Stomach smooth muscle (tissue), 2 donors: ENCODE measurements around the gene RALA.

ENCODE experiments used
- H3K27ac ChIP-seq: one replicate; pipeline ENCODE4 v1.7.0; 2013; ENCODE audit warnings: mild to moderate bottlenecking, low read length, inconsistent platforms
- H3K27me3 ChIP-seq, 2 donors: one replicate each; pipeline ENCODE4 v1.7.0; 2013; ENCODE audit warnings: low read length in 2 of 2; ENCODE audit not compliant: insufficient read depth in 2 of 2, control insufficient read depth in 1 of 2
- H3K36me3 ChIP-seq, 2 donors: one replicate each; pipeline ENCODE4 v1.7.0; 2013; ENCODE audit warnings: low read length in 2 of 2; ENCODE audit not compliant: control insufficient read depth in 2 of 2, insufficient read depth in 2 of 2
- H3K4me1 ChIP-seq: one replicate; pipeline ENCODE4 v1.7.0; 2013; ENCODE audit warnings: low read length; ENCODE audit not compliant: control insufficient read depth, insufficient read depth
- H3K4me3 ChIP-seq, 2 donors: one replicate each; pipeline ENCODE4 v1.7.0; 2013; ENCODE audit warnings: low read length in 2 of 2
- H3K9ac ChIP-seq, 2 donors: one replicate each; pipeline ENCODE4 v1.7.0; 2013; ENCODE audit warnings: low read length in 2 of 2, mild to moderate bottlenecking in 1 of 2
- H3K9me3 ChIP-seq, 2 donors: one replicate each; pipeline ENCODE4 v1.7.0; 2013; ENCODE audit warnings: low read length in 2 of 2; ENCODE audit not compliant: control insufficient read depth in 2 of 2
- donor health status: healthy.
- donor health status: Pancreatic carcinoma.

RALA gene

DNA sequence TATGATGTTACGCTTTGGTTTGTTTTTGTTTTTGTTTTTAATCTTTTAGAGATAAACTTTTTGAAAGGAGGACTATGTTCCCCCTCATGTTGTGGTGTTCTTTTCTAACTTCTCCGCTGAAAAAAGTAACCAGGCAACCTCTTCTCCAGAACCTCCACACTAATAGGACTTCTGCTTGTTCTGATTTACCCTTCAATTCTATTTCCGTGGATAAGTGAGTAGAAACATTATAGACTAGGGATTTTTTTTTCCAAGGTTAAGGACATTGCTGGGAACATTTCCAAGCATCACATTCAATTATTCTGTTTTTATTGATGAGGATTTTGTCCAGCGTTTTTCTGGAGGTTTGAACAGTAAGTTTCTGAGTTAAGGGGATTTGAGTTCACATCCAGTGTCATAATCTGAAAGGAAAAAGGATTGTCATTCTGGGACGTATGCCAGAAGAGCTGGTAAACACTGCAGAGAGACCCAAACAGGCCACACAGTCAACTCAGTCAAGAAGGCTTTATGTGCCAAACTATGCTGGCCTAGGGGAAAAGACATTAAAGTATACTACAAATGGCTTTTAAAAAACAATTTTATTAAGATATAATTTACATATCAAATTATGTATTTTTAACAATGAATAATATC lies 28.3 kb upstream of the RALA start:
- no peak overlapping the region for H3K27ac ChIP-seq

DNA sequence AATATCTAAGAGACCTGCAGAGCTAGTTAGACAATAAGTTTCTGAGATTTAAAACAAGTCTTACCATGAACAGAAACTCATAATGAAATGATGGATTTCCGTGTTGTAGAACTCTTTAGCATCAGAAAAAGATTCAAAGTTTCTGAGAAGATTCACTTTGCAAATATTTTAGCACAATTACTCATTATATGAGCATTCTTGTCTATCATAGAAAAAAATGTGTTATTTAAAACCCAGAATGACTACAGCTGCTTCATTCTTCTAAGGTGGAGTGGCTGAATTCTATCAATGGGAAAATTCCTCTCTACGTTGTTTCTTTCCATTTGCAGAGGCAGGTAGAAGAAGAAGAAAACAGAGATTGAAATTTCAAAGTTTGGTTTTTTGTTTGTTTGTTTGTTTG lies 21.0 kb upstream of the RALA start:
- H3K4me3 ChIP-seq: no peak overlapping the region

More for the DNA sequence above, 28.3 kb upstream of the RALA start:
- Histone ChIP-seq H3K4me3 (no peak overlapping the region), H3K27me3 (no peaks in the 10 kb centered on the region), H3K36me3 (no peaks in the 10 kb centered on the region), H3K9me3 (no peaks in the 10 kb centered on the region), H3K4me1 (no peaks in the 10 kb centered on the region), H3K9ac (no peak overlapping the region)

DNA sequence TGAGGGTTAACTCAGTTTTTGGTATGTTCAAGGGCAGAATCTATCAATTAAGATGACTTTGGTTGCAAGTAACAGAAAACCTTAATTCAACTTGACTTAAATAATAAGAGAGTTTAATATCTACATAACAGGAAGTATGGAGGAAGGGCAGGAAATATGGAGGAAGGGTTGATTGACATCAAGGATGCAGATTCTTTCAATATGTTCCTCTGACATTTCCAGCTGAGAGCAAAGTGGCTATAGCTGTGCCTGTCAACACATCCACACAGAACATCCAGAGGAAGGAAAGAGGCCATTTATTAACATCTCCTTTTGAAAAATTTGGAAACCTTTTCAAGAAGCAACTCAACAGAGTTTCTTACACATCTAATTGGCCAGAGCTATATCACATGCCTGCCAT lies 19.4 kb upstream of the RALA start:
- Histone ChIP-seq H3K4me3 (no peak overlapping the region), H3K9ac (no peak overlapping the region), H3K4me1 (no peaks in the 10 kb centered on the region), H3K27me3 (no peaks in the 10 kb centered on the region), H3K9me3 (no peaks in the 10 kb centered on the region), H3K27ac (no peak overlapping the region), H3K36me3 (no peaks in the 10 kb centered on the region)

More for the DNA sequence above, 21.0 kb upstream of the RALA start:
- Histone ChIP-seq H3K27ac (no peak overlapping the region), H3K27me3 (no peaks in the 10 kb centered on the region), H3K36me3 (no peaks in the 10 kb centered on the region), H3K9me3 (no peaks in the 10 kb centered on the region), H3K9ac (no peak overlapping the region), H3K4me1 (no peaks in the 10 kb centered on the region)

DNA sequence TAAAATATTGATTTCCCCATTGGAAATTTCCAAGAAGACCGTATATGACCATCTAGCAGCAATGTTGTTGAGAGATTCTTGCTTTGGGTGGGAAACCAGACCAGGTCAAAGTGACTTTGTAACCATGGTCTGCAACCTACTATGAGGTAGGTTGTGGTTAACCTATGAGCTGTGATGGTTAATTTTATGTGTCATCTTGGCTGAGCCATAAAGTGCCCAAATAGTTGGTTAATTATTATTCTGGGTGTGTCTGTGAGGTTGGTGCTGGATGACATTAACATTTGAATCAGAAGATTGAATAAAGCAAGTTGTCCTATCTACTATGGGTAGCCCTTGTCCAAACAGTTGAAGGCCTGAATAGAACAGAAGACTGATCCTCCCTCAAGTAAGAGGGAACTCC lies 18.3 kb upstream of the RALA start:
- no peak overlapping the region for H3K9ac ChIP-seq
- H3K27me3 ChIP-seq: peaks cover 3 to 4% of the 10 kb centered on the region in 2 donors
- H3K27ac ChIP-seq: no peak overlapping the region
- peaks cover 2% of the 10 kb centered on the region for H3K4me1 ChIP-seq
- no peaks in the 10 kb centered on the region for H3K36me3 ChIP-seq
- H3K4me3 ChIP-seq: no peak overlapping the region
- no peaks in the 10 kb centered on the region for H3K9me3 ChIP-seq

DNA sequence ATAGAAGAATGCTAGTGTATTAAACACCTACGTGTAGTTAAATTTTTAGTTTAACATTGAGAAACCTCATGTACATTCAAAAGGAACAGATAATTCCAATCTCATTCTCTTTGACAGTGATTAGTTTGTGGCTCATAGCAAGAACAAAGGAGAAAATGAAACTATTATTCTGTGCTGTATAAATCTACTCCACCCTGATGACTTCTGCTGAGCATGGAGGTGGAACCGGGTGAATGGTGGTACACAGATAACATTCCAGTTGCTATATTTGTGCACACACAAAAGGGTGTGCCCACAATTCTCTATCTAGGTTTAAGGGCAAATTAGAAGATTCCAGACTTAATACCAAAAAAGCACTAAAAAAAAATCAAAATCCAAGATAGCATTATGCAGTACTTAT lies 17.0 kb upstream of the RALA start:
- no peaks in the 10 kb centered on the region for H3K9me3 ChIP-seq
- H3K36me3 ChIP-seq: no peaks in the 10 kb centered on the region
- H3K27me3 ChIP-seq: peaks cover 3 to 7% of the 10 kb centered on the region in 2 donors
- no peak overlapping the region for H3K4me3 ChIP-seq
- no peak overlapping the region for H3K27ac ChIP-seq
- H3K4me1 ChIP-seq: peaks cover 2% of the 10 kb centered on the region
- H3K9ac ChIP-seq: no peak overlapping the region

DNA sequence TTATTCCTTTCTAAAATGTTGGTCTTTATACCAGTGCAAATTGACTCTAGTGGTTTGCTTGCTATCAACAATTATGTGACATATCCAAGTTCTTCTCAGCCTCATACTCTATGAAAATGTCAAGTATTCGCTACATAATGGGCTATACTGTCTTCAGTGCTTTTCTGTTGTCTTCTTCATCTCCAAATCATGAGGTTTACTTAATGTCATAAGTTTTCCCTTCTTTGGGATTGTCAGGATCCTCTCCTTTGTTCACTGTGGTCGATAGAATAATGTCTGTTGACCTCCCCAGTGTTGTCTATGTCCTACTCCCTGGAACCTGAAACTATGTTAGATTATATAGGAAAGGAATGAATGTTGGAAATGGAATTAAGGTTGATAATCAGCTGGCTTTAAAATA lies 16.4 kb upstream of the RALA start:
- H3K27ac ChIP-seq: no peak overlapping the region
- peaks cover 2% of the 10 kb centered on the region for H3K4me1 ChIP-seq
- peaks cover 3 to 7% of the 10 kb centered on the region in 2 donors for H3K27me3 ChIP-seq
- no peaks in the 10 kb centered on the region for H3K9me3 ChIP-seq
- no peaks in the 10 kb centered on the region for H3K36me3 ChIP-seq
- no peak overlapping the region for H3K9ac ChIP-seq
- H3K4me3 ChIP-seq: no peak overlapping the region

DNA sequence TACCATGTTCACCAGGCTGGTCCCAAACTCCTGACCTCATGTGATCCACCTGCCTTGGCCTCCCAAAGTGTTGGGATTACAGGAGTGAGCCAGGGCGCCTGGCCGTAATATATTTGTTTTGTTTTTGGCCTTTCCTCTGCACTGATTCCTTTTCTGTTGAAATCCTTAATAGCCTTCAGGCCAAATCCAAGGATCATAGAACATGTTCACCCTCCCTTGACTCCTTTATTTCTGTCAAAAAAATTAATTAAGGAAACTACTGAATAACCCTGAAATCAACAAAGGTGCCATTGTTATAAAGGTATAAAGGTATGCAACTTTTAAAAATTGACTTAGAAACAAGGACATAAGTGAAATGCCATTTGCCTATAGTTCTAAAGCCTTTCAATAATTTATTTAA lies 15.5 kb upstream of the RALA start:
- no peak overlapping the region for H3K4me3 ChIP-seq
- peaks cover 2% of the 10 kb centered on the region for H3K4me1 ChIP-seq
- H3K36me3 ChIP-seq: no peaks in the 10 kb centered on the region
- H3K27ac ChIP-seq: no peak overlapping the region
- H3K9ac ChIP-seq: no peak overlapping the region
- peaks cover 4 to 7% of the 10 kb centered on the region in 2 donors for H3K27me3 ChIP-seq
- H3K9me3 ChIP-seq: no peaks in the 10 kb centered on the region

DNA sequence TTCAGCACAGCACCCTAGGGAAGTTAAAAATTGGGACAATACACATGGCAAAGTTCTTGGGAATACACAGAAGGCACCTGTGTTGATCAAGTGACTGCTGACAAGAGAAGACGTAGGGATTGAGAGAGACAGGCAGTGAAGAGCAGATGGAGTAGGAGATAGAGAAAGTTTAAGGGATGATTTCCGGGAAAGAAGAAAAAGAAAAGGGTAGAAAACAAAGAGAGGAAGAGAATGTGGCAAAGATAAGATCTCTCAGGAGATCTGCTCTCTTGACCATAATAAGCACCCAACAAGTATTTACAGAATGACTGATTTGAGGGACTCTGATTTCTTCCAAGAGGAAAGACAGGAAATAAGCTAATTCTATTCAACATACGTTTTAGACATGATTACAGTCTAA lies 15.1 kb upstream of the RALA start:
- Histone ChIP-seq H3K4me3 (no peak overlapping the region), H3K9me3 (no peaks in the 10 kb centered on the region), H3K27me3 (peaks cover 7% of the 10 kb centered on the region in 2 donors), H3K9ac (no peak overlapping the region), H3K27ac (no peak overlapping the region), H3K36me3 (no peaks in the 10 kb centered on the region), H3K4me1 (peaks cover 2% of the 10 kb centered on the region)

DNA sequence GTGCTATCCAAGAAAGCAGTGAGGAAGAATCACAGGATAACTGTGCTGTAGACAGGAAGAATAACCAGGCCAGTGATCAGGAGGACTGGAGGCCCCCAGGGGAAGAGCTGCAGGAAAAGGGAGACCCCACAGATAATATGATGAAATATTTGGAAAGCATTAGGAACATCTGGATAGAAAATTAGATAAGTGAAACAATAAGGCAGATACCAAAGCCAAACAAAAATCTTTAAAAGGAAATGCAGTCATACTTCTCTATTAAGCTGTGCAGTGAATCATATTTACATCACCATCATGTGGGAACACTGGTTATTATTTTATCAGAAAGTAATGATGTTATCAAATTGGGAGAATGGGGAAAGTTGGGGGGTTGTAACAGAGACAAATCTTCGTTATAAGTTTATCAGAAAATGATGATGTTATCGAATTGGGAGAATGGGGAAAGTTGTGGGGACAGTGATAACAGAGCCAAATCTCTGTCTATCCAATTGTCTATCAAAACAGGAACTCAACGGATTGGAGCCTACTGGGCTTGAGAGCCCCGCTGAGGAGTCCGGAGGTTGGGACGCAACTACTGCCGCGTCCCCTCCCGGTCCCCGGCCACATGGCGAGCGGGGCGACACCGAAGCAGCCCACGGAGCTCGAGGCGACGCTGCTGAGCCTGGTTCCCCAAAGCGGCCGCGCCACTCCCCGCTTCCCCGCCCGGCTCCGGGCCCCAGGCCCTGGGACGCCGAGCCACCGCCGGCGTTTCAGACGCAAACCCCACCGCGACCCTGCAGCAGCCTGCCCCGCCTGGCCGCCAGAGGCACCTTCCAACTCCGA lies 14.0 kb upstream of the RALA start:
- Histone ChIP-seq H3K27ac (no peak overlapping the region), H3K9me3 (no peaks in the 10 kb centered on the region), H3K4me3 (peak overlapping the region in 1 of 2 donors; percentile 55), H3K4me1 (peaks cover 2% of the 10 kb centered on the region), H3K9ac (no peak overlapping the region), H3K36me3 (no peaks in the 10 kb centered on the region), H3K27me3 (peaks cover 7 to 10% of the 10 kb centered on the region in 2 donors)

DNA sequence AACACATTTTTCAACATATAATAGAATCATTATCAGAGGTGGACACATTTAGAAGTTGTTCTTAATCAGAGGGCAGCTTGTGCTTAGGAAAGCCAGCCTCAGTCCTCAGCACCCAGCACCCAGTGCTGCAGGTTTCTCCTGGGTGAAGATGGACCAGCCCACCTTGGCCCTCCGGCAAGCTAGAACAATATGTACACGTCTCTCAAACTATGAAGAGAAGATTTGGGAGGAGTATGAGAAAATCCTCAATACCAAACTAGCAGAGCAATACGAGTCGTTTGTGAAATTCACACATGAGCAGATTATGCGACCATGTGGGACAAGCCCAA lies 13.5 kb upstream of the RALA start:
- H3K9ac ChIP-seq: no peak overlapping the region
- peaks cover 2% of the 10 kb centered on the region for H3K4me1 ChIP-seq
- peak overlapping the region in 1 of 2 donors; percentile 55 for H3K4me3 ChIP-seq
- no peaks in the 10 kb centered on the region for H3K9me3 ChIP-seq
- H3K27me3 ChIP-seq: peaks cover 7 to 10% of the 10 kb centered on the region in 2 donors
- H3K36me3 ChIP-seq: no peaks in the 10 kb centered on the region
- H3K27ac ChIP-seq: no peak overlapping the region

DNA sequence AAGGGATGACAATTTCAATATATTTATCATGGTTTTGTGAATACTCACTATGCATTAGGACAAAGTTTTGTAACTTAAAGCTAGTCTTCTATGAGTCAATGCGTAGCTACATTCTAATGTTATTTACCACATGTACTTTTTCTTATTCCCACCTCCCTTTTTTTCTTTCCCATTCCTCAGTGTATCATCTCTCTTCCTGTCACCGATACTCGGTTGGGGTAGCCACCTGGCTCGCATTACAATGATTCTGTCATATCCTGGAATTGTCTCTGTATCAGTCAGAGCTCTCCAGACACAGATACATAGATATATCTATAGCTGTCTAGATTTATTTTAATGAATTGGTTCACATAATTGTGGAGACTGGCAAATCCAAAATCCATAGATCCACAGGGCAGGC lies 9.8 kb upstream of the RALA start:
- Histone ChIP-seq H3K9ac (no peak overlapping the region), H3K4me3 (no peak overlapping the region)

More for the DNA sequence above, 9.8 kb upstream of the RALA start:
- H3K36me3 ChIP-seq: no peaks in the 10 kb centered on the region
- H3K9me3 ChIP-seq: no peaks in the 10 kb centered on the region
- peaks cover 2% of the 10 kb centered on the region for H3K4me1 ChIP-seq
- peaks cover 7 to 10% of the 10 kb centered on the region in 2 donors for H3K27me3 ChIP-seq
- H3K27ac ChIP-seq: no peak overlapping the region
